Mesangial cell (primary cell): ENCODE results near the gene VCX3A. TPM values are rescaled to one million over a fixed set of nuclear protein-coding genes. Genes with fewer than 3 reads are reported as not detected.

Source experiments
- total RNA-seq: library from RNA; depleted of rRNA; stranded (reverse); fragments of >200 nt; gene quantifications from 2 replicates; pipeline ENCODE4 v1.2.3, GENCODE V29; 2015

The VCX3A gene
- not detected in 2 replicates for total RNA-seq

DNA sequence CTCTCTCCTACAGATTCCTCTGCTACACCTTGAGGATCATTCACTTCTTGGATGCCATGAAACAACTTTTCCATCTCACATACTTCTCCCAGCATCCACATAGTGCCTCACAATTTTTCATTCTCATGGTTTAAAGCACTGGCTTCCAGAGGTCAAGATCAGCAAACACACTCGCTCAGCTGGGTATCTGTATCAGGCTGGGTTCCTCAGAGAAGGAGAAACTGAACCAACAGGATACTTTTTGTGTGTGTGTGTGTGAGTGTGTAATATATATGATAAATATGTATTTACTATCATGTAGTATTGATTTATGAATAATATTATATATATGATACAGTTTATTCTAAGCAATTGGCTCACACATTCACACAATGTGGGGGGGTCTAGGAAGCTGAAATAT, at the start of gene VCX3A:
VCX3A (minus strand) TSS at position 101 of the 400 bp plus-strand sequence. CDS start 621 bp downstream, outside the sequence.

